ENCODE results near the gene NPIPA3.
"Not testable (repeated sequence)": the region's sequence is repeated elsewhere in the genome, so short reads cannot be mapped to it uniquely, and the experiment has no call there.

Gene NPIPA3

GRCh38 chr16:14742273-14743128, 39.3 kb downstream of the NPIPA3 start, which contains the start of gene NPIPA2:
Gene NPIPA2 (plus strand): TSS chr16:14742533. CDS start chr16:14748066, 5,533 bp downstream.
- DNase-seq, result not testable (repeated sequence)

DNA sequence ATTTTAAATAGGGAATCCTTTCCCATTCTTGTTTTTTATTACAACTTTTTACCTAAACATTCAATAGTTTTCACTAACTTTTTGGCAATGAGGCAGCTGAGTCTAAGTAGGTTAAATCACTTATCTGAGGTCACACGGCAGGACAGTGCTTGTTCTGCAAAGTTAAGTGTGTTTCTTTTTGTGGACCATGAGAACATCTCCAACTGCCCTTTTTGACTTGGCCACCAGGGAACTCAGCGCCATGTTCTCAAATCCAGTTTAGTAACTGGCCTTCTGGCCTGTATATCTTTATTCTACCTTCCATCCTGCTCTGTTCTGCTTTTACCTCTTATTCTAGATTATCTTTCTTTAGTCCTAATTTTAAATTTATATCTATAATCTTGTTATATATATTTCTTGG, 70.4 kb downstream of the NPIPA3 start:
- DNase-seq, result not testable (repeated sequence)

GRCh38 chr16:14775624-14776023, 72.4 kb downstream of the NPIPA3 start:
- DNase-seq, result not testable (repeated sequence)
